ENCODE measurements around the gene JARID2. TPM values are rescaled to one million over a fixed set of nuclear protein-coding genes. Genes with fewer than 3 reads are reported as not detected.
A peak's percentile ranks its signal among the peaks of the same experiment; 100 is the strongest.

Gene JARID2
- total and polyA plus RNA-seq, 9 of the 15 experiments (the other 6 are each of a cell fraction or from before 2014, with no cell fraction given) = 5.0 to 29.0 (median 15.6) TPM

DNA sequence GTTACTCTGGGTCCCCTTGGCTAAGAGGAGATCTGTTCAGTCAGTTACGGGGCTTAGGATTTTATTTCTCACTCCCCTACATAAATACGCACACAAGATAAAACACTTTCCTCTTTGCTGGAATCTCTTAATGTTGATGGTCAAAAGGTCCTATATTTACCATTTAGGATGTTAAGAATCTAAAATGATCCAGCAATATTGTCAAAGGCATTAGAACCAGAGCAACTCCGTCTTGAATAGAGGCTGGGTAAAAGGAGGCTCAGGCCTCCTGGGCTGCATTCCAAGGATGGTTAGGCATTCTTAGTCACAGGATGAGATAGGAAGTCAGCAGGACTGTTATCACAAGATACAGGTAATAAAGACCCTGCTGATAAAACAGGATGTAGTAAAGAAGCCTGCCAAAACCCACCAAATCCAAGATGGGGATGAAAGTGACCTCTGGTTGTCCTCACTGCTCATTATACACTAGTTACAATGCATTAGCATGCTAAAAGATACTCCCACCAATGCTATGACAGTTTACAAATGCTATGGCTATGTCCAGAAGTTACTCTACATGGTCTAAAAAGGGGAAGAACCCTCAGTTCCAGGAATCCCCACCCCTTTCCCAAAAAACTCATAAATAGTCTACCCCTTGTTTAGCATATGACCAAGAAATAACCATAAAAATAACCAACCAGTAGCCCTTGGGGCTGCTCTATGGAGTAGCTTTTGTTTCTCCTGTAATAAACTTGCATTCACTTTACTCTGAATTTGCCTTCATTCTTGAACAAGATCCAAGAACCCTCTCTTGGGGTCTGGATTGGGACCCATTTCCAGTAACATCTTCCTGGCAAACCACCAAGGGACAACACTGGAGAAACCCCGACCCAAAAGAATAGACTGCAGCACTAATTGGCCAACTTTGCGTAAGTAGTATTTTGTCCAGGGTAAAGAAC, 309.5 kb downstream of the JARID2 start (continued):
- TF ChIP-seq RBM25 (IDR thresholded peaks at IDR 0.05; ENCODE audit: low read depth, low read length, severe bottlenecking) (peak; percentile 39), HSF4 (CRISPR knock-in tag; IDR thresholded peaks at IDR 0.05; ENCODE audit: borderline replicate concordance) (peak; percentile 89; the same call in 1 of the 2 replicates), FIP1L1 (IDR thresholded peaks at IDR 0.05; ENCODE audit: low read depth, low read length, poor library complexity, severe bottlenecking) (no peak), ZNF175 (CRISPR knock-in tag; IDR thresholded peaks at IDR 0.05; ENCODE audit: low read depth) (peak; percentile 92), HNRNPH1 (optimal IDR thresholded peaks at IDR 0.05; ENCODE audit: low read depth, low read length) (no peak), BCOR (IDR thresholded peaks at IDR 0.05) (no peak), HMG20A (CRISPR knock-in tag; conservative IDR thresholded peaks at IDR 0.05) (no peak), GABPA (tag; conservative IDR thresholded peaks at IDR 0.05; ENCODE audit: low read depth) (peak; percentile 62), HDAC6 (IDR thresholded peaks at IDR 0.05; ENCODE audit: low read depth, low read length) (no peak)
- TF ChIP-seq, protein P1, sequence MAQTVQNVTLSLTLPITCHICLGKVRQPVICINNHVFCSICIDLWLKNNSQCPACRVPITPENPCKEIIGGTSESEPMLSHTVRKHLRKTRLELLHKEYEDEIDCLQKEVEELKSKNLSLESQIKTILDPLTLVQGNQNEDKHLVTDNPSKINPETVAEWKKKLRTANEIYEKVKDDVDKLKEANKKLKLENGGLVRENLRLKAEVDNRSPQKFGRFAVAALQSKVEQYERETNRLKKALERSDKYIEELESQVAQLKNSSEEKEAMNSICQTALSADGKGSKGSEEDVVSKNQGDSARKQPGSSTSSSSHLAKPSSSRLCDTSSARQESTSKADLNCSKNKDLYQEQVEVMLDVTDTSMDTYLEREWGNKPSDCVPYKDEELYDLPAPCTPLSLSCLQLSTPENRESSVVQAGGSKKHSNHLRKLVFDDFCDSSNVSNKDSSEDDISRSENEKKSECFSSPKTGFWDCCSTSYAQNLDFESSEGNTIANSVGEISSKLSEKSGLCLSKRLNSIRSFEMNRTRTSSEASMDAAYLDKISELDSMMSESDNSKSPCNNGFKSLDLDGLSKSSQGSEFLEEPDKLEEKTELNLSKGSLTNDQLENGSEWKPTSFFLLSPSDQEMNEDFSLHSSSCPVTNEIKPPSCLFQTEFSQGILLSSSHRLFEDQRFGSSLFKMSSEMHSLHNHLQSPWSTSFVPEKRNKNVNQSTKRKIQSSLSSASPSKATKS (CRISPR knock-in tag; IDR thresholded peaks at IDR 0.05) = peak; percentile 61; the same call in 1 of the 2 replicates
- TF ChIP-seq, protein P2, sequence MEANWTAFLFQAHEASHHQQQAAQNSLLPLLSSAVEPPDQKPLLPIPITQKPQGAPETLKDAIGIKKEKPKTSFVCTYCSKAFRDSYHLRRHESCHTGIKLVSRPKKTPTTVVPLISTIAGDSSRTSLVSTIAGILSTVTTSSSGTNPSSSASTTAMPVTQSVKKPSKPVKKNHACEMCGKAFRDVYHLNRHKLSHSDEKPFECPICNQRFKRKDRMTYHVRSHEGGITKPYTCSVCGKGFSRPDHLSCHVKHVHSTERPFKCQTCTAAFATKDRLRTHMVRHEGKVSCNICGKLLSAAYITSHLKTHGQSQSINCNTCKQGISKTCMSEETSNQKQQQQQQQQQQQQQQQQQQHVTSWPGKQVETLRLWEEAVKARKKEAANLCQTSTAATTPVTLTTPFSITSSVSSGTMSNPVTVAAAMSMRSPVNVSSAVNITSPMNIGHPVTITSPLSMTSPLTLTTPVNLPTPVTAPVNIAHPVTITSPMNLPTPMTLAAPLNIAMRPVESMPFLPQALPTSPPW (CRISPR knock-in tag; IDR thresholded peaks at IDR 0.05) = peak; percentile 53
- TF ChIP-seq, protein P3, sequence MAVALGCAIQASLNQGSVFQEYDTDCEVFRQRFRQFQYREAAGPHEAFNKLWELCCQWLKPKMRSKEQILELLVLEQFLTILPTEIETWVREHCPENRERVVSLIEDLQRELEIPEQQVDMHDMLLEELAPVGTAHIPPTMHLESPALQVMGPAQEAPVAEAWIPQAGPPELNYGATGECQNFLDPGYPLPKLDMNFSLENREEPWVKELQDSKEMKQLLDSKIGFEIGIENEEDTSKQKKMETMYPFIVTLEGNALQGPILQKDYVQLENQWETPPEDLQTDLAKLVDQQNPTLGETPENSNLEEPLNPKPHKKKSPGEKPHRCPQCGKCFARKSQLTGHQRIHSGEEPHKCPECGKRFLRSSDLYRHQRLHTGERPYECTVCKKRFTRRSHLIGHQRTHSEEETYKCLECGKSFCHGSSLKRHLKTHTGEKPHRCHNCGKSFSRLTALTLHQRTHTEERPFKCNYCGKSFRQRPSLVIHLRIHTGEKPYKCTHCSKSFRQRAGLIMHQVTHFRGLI (CRISPR knock-in tag; IDR thresholded peaks at IDR 0.05) = peak; percentile 84
- TF ChIP-seq, protein P4, sequence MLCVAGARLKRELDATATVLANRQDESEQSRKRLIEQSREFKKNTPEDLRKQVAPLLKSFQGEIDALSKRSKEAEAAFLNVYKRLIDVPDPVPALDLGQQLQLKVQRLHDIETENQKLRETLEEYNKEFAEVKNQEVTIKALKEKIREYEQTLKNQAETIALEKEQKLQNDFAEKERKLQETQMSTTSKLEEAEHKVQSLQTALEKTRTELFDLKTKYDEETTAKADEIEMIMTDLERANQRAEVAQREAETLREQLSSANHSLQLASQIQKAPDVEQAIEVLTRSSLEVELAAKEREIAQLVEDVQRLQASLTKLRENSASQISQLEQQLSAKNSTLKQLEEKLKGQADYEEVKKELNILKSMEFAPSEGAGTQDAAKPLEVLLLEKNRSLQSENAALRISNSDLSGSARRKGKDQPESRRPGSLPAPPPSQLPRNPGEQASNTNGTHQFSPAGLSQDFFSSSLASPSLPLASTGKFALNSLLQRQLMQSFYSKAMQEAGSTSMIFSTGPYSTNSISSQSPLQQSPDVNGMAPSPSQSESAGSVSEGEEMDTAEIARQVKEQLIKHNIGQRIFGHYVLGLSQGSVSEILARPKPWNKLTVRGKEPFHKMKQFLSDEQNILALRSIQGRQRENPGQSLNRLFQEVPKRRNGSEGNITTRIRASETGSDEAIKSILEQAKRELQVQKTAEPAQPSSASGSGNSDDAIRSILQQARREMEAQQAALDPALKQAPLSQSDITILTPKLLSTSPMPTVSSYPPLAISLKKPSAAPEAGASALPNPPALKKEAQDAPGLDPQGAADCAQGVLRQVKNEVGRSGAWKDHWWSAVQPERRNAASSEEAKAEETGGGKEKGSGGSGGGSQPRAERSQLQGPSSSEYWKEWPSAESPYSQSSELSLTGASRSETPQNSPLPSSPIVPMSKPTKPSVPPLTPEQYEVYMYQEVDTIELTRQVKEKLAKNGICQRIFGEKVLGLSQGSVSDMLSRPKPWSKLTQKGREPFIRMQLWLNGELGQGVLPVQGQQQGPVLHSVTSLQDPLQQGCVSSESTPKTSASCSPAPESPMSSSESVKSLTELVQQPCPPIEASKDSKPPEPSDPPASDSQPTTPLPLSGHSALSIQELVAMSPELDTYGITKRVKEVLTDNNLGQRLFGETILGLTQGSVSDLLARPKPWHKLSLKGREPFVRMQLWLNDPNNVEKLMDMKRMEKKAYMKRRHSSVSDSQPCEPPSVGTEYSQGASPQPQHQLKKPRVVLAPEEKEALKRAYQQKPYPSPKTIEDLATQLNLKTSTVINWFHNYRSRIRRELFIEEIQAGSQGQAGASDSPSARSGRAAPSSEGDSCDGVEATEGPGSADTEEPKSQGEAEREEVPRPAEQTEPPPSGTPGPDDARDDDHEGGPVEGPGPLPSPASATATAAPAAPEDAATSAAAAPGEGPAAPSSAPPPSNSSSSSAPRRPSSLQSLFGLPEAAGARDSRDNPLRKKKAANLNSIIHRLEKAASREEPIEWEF (CRISPR knock-in tag; IDR thresholded peaks at IDR 0.05) = 0 out of 2 replicates have a peak, but pooled peaks have one; percentile 38

All from K562 (cell line).